ELF-1 (cell line): ENCODE measurements around the gene GSTM2.
"Not testable (repeated sequence)": the region's sequence is repeated elsewhere in the genome, so short reads cannot be mapped to it uniquely, and the experiment has no call there.

ENCODE experiments used
- DNase-seq: peaks from one replicate; pipeline ENCODE4 v3.0.0-alpha.2; 2016; ENCODE audit warnings: low read depth, low spot score

Gene GSTM2

DNA sequence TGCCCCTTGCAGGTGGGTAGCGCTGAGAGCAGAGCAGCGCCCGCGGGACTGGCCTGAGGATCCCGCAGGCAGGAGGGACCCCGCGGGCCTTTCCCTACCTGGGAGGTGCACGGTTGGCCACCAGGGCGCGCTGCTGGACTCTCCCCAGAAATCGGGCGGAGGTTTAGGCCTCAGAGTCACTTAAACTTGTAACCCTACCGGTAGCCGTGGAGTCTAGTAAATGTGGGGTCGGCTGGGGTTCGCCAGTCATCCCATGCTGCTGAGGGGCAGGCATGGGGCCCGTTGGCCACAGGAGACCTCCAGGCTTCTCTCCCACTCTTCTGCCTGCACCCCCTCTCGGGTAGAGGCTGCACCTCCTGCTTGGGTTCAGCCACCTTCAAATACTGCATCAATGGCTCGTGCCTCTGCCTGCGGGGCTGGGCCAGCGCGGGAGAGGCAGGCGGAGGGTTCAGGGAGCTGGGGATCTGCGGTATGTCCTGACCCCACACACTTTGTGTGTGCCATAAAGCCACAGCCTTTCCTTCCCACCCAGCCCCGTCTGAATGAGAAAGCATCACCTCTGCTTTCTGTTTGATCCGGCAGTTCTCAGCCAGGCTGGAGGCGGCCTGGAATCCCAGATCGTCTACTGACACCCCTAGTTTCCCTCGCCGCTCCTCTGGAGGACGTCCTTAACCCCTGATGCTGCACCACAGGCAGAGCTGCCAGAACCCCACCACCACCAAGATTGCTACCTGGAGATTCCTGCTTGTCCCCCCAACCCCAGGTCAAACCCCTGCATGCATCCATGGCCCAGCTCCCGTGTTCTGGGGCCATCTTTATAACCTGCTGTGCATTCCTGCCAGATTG, 24.2 kb upstream of the GSTM2 start:
- DNase-seq = peak; percentile 91

DNA sequence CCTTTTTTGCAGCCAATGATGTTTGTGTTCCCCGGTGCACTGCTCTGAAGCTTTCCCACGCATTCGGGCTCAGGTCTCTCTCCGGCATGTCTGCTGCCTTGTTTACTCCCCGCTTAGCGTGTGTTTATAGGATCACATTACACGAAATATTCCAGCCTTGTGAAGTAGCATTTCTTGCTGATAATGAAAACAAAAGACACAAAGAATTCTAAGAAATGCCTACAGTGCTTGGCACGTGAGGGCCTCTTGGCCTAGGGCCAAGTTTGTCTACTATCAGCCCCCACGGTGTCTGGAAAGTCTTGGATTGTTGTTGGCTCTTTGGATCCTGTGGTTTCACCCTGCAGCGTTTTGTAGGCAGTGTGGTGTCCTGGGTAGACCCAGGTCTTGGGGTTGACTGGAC, 23.2 kb upstream of the GSTM2 start:
- DNase-seq = peak; percentile 87

DNA sequence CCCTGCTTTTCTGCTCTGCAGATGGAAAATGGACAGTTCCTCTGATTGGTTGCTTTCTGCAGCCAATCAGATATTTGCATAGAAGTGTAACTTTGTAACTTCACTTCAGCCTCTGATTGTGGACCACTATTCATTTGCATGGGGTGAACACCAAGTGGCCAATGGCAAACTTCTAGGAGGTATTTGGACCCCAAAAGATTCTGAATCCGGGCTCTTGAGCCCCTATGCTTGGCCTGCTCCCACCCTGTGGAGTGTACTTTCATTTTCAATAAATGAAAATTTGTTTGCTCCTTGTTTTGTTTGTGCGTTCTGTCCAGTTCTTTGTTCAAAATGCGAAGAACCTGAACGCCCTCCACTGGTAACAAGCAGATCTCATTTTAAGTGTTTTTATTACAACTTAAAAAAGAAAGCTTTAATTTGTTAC, 18.4 kb upstream of the GSTM2 start:
- no peak for DNase-seq

DNA sequence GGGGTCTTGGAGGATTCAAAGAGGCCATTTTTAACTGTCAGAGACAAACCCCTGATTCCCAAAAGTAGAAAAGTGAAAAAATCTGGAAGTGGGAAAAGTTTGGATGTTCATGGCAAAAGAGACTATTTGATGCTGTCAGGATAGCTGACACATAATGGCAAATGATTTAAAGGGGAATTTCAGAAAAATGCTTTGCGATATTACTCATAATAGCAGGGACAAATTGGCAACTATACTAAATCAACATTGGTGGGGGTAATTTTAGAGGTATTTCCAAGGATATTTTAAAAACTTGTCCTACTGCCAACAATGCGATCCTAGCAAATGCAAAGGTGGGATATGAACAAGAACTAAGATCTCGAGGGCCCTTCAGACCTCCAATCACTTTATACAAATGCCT, 17.2 kb upstream of the GSTM2 start:
- no peak for DNase-seq

DNA sequence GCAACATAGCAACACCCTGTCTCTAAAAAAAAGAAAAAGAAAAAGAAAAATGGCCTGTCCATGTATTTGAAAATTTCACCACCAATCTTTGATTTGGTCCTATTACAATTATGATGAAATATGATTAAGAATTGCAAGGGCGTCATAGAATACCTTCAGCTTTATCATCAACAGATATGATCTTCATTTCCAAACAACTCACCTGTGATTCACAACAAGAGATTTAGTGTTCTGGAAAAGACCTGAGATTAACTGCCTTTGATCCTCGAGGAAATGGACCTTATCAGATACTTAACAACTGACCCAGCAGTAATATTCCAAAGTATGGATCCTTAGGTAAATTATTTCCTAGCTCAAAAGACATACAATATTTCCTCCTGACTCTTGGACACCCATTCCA, 15.5 kb upstream of the GSTM2 start:
- DNase-seq = no peak

DNA sequence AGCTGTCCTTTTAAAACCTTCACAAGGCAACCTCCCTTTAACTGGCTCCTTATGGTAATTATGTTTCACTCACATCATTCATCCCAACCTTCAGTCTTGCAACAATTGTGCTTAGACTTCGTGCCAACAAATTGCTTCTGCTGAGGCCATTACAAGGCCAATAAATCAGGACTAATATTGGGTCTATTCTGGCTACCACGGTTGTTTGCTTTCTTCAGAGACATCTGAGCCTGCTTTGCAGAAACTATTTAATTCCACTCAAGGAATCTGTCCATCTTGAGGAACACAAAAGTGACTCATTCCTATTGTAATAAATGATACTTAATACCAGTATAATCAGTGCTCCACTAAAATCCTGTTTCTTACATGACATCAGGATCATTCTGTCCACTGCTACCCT, 14.6 kb upstream of the GSTM2 start:
- no peak for DNase-seq

DNA sequence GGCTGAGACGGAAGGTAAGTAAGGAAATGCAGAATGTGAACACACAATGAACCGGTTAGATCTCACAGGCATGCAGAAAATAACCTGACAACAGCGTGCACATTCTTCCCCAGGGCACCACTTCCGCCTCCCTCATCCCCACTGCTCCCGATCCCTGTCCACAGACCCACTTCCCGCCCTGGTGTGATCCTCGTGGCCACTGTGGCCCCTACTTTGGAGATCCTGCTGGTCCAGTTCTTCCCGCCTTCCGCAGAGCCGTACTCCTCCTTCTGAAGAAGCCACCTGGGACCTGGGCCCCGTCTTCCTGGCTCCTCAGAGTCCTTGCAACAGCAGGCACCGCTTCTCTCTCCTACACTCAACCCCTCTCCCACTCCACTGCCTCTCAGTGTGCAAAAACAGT, 13.3 kb upstream of the GSTM2 start:
- DNase-seq = no peak

DNA sequence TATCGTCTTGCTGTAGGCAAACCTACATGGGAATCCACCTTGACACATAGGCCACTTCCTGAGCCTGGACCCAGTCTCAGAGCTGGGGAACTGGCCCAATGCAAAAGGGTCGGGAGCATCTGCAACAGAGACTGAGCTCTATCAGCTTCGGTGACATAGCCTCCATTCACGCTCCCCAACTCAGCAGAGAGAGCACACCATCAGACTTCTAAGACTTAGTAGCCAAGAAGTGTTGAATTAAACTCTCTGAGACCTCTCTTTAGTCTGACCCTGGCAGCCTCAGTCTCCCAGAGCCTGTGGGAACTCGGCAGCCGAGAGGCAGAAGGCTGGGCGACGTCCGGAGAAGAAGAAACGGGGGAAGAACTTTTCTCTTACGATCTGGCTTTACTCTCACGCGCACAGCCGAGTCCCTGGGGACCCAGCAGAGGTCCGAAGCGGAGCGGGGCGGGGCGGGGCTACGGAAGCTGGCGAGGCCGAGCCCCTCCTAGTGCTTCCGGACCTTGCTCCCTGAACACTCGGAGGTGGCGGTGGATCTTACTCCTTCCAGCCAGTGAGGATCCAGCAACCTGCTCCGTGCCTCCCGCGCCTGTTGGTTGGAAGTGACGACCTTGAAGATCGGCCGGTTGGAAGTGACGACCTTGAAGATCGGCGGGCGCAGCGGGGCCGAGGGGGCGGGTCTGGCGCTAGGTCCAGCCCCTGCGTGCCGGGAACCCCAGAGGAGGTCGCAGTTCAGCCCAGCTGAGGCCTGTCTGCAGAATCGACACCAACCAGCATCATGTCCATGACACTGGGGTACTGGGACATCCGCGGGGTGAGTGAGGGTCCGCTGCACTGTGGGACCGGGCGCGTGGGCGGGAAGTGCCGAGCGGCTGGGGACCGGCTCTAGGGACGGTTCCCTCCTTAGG, 12.0 kb upstream of the GSTM2 start, which contains the start of gene GSTM4:
TSS of gene GSTM4 (plus strand) at position 485 of the 905 bp plus-strand sequence. CDS start at position 776, 291 bp downstream.
- peak; percentile 90 for DNase-seq

DNA sequence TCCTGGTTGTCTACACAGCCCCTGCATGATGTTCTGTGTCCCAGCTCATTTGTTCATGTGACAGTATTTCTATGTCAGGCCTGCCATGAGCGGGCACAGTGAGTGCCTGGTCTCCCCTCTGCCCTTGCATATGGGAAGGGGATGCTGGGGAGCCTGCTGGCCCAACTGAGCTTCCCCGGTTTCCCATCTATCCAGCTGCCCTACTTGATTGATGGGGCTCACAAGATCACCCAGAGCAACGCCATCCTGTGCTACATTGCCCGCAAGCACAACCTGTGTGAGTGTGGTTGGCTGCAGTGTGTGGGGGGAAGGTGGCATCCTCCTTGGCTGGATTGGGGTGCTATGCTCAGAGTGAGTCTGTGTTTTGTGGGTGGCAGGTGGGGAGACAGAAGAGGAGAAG, 10.5 kb upstream of the GSTM2 start:
- no peak for DNase-seq

DNA sequence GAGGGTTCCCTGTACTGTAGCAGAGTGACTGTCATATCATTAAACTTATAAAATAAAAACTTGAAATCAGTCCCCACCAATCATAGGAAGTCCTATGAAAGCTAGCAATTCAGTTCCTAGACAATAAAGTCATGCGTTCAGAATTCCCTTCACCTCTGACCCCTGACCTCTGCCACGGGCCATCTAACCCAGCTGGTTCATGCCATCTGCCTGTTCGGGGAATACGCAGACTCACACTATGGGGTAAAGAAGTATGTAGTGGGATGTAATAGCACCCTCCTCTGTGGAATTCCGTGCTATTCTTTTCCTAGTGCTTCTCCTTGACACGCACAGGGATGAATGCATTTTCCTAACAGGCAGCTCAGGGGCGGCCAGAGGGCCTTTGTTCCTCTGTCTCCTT, 9.9 kb upstream of the GSTM2 start:
- DNase-seq = no peak

DNA sequence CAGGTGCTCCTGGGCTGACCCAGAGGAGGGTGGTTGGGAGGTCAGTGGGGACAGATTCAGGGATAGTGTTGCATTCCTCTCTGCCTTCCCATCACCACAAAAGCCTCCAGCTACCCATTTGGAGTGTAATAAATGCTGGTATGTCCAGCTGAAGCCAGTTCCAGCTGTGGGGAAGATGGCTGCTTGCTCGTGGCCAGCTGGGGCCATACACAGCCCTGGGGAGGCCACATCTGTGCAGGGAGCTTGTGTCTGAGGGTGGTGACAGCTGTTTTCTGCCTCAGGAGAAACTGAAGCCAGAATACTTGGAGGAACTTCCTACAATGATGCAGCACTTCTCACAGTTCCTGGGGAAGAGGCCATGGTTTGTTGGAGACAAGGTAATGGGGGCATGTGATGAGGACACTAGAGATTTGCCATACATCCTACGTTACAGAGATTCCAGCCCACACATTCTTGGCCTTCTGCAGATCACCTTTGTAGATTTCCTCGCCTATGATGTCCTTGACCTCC, 9.3 kb upstream of the GSTM2 start:
- no peak for DNase-seq

DNA sequence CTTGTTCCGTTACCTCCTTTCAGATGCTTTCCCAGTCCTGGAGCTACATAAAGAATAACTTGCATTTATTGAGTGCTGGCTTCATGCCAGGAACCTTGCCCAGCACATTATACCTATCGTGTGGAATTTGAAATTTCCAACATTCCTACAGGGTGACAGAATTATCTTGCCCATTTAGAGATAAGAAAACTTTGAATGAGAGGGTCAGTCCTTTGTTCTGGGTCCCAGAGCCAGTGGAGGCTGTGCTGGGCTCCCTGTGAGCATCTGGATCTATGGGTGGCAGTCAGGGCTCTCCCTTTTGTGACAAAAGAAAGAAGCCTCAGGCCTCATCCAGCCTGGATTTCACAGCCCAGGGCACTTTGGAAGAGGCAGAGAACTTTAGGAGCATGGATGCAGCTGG, 8.7 kb upstream of the GSTM2 start:
- no peak for DNase-seq

DNA sequence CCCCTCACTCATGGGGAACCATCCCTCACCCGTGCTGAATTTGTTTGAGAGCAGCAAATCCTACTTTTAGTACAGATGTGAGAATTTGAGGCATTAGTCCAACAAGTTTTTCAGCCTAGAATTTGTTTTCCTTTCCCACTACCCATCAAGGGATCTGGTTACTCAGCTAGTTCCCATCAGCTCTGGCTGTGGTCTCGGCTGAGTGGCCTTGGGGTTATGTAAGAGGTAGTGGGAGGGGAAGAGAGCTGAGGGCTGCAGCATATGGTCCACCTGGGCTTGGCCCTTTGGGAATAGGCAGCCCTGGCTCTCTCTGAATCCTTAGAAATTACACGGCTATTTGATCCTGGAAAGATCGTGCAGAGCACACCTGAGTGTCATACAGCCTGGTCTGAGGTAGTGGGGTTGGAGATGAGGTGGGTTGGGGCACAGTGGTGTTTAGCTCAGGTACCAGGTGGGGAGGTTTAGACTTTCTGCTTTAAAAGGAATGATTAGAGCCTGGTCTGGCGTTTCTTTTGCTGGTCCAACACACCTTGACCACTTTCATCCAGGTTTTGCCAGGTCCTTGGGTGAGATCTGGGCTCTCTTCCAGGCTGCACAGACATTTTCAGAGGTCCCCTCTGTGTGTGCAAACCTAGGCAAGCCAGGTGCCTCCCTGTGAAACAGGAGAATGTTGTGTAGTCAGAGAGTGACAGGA, 7.7 kb upstream of the GSTM2 start:
- no peak for DNase-seq

DNA sequence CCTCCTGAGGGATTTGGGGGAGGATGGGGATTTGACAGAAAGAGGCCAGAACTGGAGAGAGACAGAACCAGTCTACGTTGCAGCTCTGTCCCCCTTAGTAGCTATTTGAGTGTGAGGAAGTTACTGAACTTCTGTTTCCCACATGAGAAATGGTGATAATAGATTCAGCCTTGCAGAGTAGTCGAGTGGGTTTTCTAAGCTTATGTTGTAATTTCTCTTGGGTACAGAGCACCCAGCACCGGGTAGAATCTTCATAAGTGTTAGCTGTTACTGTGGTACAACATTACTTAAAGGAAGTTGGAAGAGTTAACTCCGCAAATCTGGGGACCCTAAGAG, 7.2 kb upstream of the GSTM2 start:
- DNase-seq = not testable (repeated sequence)

DNA sequence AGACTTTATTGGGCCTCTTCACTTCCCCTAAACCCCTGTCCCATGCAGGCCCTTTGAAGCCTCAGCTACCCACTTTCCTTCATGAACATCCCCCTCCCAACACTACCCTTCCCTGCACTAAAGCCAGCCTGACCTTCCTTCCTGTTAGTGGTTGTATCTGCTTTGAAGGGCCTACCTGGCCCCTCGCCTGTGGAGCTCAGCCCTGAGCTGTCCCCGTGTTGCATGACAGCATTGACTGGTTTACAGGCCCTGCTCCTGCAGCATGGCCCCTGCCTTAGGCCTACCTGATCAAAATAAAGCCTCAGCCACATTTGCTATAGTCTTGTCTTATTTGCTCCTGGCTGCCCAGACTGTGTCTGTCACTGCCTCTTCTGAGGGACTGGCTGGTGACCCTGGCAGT, 6.5 kb upstream of the GSTM2 start:
- no peak for DNase-seq

DNA sequence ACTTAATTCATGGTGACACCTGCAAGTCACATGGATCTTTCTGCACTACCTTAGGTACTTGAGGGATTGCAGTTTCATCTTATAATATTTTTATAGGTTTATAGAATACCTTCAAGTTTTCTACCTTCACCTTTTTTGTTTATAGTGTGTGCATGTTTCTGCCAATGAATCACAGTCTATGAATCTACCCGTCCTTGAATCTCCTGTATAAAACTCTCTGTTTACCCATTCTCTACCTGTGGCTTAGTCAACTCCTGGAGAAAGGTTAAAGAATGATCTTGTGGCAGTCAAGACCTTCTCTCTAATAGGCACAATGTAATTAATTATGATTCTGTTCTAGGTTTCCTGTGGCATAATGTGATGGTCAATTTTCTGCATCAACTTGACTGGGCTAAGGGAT, 3.2 kb upstream of the GSTM2 start:
- no peak for DNase-seq

DNA sequence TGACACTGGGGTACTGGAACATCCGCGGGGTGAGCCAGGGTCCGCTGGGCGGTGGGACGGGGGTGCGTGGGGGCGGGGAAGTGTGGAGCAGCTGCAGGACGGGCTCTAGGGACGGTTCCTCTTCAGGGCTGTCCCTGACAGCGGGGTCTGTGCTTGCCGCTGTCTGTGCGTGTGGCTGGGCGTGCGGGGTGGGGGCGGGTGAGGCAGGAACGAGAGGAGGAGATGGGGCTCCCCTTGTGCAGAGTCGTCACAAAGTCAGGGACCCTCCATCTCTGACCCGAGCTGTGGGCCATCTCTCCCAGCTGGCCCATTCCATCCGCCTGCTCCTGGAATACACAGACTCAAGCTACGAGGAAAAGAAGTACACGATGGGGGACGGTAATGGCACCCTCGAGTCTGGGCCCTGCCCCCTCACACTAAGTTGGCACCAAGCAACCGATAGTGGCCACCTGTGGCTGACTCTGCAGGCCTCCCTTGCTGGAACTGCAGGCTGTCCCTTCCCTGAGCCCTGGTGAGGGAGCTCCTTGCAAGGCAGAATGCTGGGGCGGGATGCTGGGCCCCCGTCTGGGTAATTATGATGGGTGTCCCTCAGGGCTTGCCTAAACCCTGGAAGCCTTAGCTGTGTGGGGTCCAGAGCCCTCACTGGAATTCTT, 392 bp downstream of the GSTM2 start:
- DNase-seq = no peak

DNA sequence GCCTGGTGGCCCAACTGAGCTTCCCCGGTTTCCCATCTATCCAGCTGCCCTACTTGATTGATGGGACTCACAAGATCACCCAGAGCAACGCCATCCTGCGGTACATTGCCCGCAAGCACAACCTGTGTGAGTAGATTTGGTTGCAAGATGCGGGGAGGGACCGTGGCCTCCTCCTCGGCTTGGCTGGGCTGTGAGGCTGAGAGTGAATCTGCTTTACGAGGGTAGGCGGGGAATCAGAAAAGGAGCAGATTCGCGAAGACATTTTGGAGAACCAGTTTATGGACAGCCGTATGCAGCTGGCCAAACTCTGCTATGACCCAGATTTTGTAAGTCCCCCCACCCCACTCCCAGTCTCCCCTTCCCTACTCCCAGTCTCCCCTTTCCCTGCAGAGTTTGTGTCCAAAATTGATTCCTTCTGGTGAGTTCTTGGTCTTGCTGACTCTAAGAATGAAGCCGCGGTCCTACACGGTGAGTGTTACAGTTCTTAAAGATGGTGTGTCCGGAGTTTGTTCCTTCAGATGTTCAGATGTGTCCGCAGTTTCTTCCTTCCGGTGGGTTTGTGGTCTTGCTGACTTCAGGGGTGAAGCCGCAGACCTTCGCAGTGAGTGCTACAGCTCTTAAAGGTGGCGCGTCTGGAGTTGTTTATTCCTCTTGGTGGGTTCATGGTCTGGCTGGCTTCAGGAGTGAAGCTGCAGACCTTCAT, 1.5 kb downstream of the GSTM2 start:
- no peak for DNase-seq

DNA sequence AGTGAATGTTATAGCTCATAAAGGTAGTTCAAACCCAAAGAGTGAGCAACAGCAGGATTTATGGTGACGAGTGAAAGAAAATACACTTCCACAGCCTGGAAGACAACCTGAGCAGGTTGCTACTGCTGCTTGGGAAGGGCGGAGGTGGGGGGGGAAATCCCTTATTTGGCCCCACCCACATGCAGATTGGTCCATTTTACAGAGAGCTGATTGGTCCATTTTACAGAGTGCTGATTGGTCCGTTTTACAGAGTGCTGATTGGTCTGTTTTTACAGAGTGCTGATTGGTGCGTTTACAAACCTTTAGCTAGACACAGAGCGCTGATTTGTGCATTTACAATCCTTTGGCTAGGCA, 2.1 kb downstream of the GSTM2 start:
- not testable (repeated sequence) for DNase-seq

DNA sequence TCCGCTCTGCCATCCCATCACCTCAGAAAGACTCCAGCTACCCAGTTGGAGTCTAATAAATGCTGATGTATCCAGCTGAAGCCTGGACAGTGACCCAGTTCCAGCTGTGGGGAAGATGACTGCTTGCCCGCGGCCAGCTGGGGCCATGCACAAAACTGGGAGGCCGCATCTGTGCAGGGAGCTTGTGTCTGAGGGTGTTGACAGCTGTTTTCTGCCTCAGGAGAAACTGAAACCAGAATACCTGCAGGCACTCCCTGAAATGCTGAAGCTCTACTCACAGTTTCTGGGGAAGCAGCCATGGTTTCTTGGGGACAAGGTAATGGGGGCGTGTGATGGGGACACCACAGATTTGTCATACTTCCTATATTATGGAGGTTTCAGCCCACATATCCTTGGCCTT, 3.2 kb downstream of the GSTM2 start:
- DNase-seq = no peak

DNA sequence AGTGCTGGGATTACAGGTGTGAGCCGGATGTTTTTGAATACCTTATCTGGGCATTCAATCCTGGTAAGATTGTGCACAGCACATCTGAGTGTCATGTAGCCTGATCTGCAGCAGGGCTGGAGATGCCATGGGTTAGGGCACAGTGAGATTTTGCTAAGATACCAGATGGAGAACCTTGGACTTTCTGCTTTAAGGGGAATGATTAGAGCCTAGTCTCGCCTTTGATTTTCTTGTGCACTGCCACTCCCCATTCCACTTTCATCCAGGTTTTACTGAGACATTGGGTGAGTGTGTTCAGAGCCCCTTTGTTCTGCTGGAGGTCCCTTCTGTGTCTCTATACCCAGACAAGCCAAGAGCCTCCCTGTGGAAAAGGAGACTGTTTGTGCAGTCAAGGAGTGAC, 6.0 kb downstream of the GSTM2 start:
- DNase-seq = not testable (repeated sequence)
